T-helper 22 cell (primary cell): ENCODE results near the gene CFAP43.

ENCODE experiments used
- DNase-seq: peaks from one replicate; pipeline ENCODE4 v3.0.0-alpha.2; 2020; ENCODE audit warnings: low read depth

Gene CFAP43

DNA sequence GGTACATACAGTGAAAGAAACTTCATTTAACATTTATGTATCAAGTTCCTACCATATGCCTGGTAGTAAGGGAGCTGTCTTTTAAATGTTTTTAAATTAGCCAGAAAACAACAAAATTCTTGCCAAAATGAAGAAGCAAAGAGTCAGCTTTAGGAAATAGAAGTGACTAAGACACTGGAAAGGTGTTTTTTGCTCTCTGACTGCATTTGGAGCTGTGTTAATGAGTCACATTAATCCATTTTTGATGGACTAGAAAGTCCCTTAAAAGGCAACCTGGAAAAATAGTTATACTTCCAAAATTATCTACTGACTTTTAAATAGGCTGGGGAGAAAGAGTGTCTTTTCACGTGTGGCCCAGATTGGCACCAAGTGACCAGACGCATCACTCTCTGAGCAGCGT lies 142.5 kb downstream of the CFAP43 start:
- no peak for DNase-seq

DNA sequence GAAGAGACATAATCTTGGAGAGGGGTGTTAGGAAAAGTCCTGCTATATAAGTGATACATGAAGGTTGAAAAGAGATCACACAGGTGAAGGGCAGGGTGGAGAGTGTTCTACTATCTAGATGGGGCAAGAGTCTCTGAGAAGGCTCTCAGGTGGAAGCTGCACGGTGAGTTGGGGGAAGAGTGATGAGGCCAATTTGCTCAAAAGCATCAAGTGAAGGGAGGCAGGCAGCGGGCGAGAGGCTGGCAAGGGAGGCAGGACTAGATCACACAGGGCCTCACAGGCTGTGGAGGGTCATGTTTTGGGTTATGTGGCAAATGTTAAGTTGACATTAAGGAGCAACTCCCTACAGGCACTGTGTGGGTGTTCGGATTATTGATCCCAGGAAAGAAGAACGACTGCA lies 143.9 kb downstream of the CFAP43 start:
- DNase-seq: no peak

DNA sequence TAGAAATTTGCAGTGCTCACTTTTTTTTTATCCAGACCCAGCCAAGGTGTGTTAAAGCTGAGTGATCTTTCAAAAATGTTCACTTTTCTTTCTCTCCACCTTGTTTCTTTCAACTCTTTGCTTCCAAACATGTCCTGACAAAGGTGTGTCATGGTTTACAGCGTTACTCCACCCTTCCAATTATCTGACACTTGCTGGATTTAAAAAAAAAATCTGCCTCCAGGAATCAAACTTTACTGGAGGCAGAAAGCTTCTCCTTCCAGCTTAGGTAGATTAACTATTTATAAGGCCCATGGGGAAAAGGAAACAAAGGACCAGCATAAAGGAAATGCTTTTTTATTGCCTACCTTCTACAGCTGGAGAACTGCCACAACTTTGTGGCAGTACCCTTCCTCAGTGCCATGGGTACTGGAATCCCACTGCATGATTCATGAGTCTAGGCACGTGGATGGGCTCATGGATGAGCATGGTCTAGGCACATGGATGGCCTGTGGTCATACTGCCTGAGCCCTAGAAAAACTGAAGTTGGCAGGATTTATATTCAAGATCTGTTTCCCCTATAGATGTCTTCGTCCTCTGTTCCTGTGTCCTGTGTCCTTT lies 146.3 kb downstream of the CFAP43 start, which contains the start of gene COL17A1:
TSS of gene COL17A1 (minus strand) at position 80 of the 600 bp plus-strand sequence. CDS start 5,207 bp downstream, outside the sequence.
- no peak for DNase-seq

DNA sequence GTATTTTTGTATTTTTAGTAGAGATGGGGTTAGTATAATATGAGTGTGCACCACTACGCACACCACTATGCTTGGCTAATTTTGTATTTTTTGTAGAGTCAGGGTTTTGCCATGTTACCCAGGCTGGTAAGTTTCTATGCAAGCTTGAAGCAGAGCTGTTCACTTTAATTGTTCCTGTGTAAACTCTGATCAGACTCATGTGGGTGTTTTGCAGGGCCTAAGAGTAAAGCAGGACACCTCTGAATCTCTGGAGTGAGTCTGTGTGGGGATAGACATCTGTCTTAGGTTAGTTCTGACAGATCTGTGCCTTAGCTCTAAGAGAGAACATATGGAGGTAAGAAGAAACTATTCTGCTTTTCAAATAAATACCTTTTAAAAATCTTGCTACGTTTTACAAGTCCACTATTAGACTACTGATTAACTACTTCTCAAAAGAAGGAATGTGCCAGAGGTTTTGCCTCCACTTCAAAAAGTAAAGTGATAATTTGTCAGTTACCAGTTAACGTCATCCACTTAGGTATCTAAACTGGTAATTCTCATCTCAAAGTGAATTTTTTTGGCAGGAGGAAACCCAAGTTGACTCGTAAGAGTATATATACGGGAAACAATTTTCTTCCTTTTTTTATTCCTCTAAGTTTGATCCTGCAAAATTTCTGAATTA lies 147.6 kb downstream of the CFAP43 start:
- no peak for DNase-seq

DNA sequence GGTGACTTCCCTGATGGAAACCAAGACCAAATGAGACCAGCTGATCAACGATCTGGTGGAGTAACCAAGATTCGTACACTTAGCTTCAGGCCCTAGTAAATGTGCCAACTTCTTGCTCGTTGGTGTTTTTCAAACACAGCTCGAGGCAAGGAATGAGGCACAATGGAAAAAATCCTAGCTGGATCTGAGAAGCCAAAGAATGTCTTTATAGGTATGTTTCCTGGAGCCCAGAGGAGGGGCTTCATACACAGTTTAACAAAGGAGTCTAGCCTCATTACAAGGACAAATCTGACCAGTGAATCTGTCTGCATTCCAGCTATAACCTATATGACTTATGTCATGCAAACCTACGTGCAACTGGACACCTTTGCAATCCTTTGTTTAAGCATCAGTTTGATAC lies 150.2 kb downstream of the CFAP43 start:
- DNase-seq: no peak

DNA sequence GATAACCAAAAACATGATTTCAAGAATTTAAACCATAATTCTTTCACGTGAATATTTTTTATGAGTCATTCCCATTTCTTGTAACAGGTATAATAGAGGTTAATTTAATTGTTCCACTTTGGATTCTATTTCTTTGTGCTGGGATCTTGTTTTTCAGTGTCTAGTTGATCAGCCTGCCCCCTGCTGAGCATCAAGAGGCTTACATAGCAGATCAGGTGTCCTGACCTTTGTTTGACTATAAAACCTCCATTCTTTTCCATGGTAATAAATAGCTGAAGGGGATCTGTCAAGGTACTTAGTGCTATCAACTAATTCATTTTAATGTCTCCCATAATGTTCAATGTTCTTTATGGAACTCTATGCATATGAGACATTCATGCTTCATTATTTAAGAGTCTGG lies 151.4 kb downstream of the CFAP43 start:
- DNase-seq: no peak
